GM20000 (cell line): ENCODE measurements around the gene APOBEC3C.
A peak's percentile ranks its signal among the peaks of the same experiment; 100 is the strongest.
"Not testable (repeated sequence)": the region's sequence is repeated elsewhere in the genome, so short reads cannot be mapped to it uniquely, and the experiment has no call there.

ENCODE experiments used
- DNase-seq: peaks from one replicate; pipeline ENCODE4 v3.0.0; 2012; ENCODE audit warnings: low spot score
- TF ChIP-seq, protein P1 (sequence below): IDR thresholded peaks from 2 replicates; pipeline ENCODE4 v1.5.1; 2012; ENCODE audit warnings: mild to moderate bottlenecking, control low read depth; ENCODE audit errors: extremely low read depth, missing control alignments

APOBEC3C gene

DNA sequence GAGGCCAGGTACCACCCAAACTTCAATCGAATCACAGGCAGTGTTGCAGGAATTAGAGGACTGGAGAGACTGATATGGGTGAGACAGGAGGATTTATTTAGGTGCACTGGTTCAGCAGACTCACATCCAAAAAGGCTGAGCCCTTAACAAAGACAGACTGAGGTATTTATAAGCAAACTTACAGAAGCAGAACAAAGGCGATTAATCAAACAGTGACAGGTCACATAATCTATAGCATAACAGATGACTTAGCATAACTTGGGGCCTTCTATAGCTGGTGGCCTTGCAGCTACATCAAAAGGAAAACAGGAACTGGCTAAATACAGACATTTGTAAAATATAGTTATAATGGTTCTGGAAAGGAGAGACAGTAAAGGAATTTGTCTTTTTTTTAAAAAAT lies 29.8 kb upstream of the APOBEC3C start:
- TF ChIP-seq, protein P1, sequence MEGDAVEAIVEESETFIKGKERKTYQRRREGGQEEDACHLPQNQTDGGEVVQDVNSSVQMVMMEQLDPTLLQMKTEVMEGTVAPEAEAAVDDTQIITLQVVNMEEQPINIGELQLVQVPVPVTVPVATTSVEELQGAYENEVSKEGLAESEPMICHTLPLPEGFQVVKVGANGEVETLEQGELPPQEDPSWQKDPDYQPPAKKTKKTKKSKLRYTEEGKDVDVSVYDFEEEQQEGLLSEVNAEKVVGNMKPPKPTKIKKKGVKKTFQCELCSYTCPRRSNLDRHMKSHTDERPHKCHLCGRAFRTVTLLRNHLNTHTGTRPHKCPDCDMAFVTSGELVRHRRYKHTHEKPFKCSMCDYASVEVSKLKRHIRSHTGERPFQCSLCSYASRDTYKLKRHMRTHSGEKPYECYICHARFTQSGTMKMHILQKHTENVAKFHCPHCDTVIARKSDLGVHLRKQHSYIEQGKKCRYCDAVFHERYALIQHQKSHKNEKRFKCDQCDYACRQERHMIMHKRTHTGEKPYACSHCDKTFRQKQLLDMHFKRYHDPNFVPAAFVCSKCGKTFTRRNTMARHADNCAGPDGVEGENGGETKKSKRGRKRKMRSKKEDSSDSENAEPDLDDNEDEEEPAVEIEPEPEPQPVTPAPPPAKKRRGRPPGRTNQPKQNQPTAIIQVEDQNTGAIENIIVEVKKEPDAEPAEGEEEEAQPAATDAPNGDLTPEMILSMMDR: no peak
- no peak for DNase-seq

DNA sequence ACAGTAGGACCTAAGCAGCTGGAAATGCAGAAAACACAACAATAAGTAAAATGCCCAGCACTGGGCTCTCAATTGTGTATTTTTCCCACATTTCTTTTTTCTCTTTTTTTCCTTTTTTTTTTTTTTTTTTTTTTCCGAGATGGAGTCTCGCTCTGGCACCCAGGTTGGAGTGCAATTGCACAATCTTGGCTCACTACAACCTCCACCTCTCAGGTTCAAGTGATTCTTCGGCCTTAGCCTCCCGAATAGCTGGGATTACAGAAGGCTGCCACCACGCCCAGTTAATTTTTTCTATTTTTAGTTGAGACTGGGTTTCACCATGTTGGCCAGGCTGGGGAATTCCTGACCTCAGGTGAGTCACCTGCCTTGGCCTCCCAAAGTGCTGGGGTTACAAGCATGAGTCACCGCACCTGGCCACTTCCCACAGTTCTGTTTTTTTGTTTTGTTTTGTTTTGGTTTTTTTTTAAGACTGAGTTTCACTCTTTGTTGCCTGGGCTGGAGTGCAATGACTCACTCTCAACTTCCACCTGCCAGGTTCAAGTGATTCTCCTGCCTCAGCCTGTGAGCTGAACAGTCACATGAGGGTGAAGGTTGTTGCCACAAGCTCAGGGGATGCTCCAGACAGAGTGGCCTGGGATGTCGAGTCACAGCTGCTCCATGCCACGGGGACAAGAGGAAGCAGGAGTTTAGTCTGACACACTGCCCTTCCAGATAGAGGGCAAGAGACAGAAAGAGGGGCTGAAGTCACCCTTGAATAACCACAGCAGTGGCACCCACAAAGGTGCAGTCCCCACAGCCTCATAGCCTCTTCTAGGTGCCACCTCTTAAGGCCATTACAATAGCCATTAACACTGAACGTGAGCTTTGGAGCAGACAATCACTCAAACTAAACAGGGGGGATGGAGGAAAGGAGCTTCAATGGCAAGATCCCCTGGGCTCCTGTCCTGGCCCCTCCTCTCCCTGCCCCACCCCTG lies 29.0 kb upstream of the APOBEC3C start:
- DNase-seq: peak; percentile 58

DNA sequence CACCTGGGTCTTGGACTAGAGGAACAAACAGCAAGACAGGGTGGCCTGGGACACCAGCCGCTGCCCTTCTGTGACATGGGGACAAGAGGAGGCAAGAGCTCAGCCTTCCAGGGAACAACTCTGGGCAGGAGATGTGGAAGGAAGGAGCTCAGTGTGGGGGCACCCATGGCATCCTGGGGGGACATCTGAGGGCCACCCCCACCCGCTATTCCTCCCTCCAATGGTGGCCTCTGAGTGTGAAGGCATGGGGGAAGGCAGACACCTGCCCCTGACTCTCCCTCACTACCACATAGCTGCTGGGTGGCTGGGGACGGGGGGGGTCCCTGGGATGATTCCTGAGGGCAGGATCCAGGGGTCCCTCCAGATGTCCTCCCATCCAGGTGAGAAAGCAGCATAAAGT lies 27.4 kb upstream of the APOBEC3C start:
- TF ChIP-seq, protein P1: no peak
- no peak for DNase-seq

DNA sequence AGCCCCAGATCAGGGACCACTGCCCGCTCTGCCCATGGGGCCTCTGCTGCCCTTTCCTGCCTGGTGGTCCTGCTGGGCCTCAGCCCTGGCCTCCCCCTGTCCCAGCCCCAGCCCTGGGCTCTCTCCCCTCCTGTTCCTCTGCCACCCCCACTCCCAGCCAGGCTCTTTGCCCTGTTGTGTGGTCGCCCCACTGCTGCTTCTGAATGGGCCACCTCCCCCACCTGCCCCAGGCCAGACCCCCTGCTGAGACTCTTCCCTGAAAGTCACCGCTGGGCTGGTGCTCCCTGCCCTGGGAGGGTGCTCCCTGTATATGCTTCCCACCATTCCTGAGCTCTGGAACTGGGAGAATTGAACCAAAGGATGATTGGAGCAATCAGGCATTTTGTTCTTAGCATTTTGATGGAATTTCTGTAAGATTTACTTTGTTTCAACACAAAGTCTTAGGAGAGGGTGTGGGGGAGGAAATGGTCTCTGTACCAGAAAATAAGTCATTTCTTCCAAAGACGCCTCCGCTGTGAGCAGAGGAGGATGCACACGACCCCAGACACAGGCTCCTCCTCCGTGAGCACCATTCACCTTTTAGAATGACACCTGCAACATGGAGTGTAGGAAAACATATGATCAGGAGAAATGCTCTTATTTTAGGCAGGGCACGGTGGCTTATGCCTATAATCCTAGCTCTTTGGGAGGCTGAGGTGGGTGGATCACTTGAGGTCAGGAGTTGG lies 26.7 kb upstream of the APOBEC3C start:
- TF ChIP-seq, protein P1: no peak
- no peak for DNase-seq

DNA sequence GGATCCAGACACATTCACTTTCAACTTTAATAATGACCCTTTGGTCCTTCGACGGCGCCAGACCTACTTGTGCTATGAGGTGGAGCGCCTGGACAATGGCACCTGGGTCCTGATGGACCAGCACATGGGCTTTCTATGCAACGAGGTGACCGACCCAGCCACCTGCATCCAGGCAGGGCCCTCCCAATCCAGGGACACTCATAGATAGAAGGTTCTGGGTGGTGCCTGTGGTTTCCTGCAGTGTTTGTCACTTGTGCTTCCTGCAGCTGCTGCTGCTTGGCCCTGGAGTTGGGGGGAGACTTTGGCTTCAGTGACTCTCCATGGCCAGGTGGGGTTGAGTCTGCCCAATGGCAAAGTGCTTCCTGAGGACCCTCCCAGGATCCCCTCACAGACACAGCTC lies 24.6 kb upstream of the APOBEC3C start:
- TF ChIP-seq, protein P1: no peak

DNA sequence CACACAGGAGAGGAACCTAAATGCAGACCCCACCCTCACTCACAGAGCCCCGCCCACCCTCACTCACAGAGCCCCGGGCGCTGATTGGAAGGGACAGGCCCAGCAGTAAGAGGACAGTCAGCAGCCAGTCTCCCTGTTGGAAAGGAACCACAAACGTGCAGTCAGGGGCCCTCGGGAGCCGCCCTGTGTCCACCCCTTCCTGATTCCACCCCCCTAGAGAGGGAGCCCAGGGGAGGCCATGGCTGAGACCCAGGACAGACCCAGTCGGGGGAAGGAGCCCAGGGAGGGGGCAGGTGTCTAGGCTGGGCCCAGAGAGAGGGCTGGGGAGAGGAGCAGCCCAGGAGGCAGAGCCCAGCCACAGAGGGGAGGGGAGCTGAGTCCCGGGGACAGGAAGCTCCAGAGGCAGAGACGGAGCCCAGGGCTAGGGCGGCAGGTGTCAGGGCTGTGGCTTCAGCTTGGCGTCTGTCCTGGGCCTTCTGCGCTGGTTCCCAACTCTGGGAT lies 21.1 kb upstream of the APOBEC3C start:
- not testable (repeated sequence) for DNase-seq

More for the DNA sequence above, 24.6 kb upstream of the APOBEC3C start:
- no peak for DNase-seq

DNA sequence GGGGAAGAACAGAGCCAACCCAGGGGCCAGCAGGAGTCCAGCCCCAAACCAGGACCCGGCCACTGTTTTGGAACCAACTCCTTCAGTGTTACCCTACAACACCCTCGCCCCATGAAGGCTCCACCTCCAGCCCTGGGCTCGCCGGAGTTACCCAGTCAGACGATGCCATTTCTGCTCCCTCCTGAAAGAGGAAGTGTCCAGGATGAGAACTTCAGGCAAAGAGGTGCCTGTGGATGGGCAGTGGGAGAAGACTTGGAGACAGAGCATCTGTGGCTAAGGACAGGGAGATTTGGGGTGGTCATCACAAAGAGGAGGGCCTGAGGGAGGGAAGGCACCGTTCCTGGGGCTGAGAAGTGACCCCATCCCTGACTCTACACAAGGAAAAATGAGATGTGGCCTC lies 18.0 kb upstream of the APOBEC3C start:
- no peak for DNase-seq

DNA sequence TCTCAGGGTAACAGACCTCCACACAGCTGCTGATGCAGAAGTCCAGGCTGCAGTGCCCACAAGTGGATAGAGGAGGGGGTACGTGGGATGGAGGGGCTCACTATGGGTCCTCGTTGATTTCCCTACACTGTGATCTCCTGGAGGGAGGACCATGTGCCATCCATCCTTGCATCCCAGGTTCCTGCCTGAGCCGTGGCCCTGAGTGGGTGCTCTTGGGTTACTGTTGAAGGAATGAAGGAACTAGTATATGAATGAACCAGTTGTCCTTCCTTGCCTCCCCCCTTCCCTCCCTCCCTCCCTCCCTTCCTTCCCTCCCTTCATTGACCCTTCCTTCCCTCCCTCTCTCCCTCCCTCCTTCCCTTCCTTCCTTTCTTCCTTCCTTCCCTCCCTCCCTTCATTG lies 16.5 kb upstream of the APOBEC3C start:
- TF ChIP-seq, protein P1: no peak
- no peak for DNase-seq

More for the DNA sequence above, 18.0 kb upstream of the APOBEC3C start:
- TF ChIP-seq, protein P1: no peak
